NCI-H1105 (cell line): ENCODE measurements around the gene IL3RA.

Source experiments
- DNase-seq: peaks from one replicate; lab custom pipeline; 2025; lab: John Stamatoyannopoulos, UW

IL3RA gene

GRCh38 chrX:1384658-1385252 is 48.2 kb downstream of the IL3RA start:
- DNase-seq: no peak

DNA sequence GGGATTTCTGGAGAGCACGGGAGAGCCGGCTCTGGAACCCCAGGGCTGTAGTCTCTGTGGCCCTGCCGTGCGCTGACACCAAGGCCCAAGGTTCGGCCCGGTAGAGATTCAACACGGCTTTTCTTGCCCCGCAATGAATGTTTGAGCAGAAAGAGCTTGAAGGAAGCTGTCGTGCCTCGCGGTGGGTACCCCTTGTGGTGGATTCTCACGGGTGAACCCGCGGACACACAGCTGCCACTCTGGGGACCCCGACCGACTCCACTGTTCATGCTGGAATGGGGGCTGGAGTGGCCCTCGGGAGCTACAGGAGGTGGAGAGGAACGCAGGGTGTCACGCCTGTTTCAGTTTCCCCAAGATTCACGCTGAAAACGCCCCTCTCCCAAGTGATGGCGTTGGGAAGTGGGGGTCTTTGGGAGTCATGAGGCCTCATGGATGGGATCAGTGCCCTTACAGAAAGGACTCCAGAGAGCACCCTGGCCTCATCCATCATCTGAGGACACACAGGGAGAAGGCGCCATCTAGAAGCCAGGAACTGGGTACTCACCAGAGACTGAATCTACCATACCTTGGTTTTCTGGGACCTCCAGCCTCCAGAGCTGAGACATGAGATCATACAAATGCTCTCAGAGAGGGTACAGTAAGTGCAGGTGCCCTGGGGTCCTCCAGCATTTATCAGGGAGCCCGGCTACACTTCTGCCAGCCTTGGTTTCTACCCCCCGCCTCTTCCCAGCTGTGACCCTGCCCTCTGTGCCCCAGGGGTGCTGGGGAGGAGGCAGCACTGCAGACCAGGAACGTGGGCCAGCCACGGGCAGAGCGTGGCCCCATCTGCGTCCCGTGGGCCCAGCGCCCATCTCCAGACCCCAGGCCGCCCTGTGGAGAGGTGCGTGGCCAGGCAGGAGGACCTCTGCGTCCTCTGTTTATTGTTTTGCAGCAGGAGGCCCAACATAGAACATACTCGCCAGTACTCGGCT is 49.0 kb downstream of the IL3RA start:
- no peak for DNase-seq

DNA sequence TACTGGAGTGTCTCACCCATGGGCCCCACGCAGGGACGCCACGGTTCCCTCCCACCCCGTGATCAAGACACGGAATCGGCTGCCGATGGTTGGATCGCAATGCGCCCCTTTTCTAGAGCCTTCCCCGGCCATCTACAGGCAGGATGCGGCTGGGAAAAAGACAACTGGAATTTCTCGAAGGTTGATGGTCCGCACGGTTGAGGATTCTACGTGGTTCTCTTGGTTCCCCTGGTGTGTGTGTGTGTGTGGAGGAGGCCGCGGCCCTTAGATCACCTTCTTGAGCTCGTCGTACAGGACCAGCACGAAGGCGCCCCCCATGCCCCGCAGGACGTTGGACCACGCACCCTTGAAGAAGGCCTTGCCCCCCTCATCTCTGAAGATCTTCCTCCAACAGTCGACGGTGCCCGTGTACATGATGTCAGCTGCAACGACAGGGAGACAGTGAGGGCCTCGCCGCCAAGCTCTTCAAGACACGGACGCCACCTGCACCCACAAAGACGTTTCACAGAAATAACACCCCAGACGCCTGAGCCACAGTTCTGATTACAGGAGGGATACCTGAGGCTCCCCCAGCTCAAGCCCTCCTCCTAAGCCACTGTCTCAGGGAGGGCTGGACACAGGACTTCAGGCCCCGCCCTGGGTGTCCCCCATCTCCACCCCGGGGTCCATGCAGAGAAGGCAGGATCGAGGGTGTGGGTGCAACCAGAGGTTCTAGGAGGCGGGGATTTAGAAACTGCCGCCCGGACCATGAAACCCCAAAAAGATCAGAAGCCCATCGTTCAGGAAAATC is 49.9 kb downstream of the IL3RA start:
- DNase-seq: no peak

DNA sequence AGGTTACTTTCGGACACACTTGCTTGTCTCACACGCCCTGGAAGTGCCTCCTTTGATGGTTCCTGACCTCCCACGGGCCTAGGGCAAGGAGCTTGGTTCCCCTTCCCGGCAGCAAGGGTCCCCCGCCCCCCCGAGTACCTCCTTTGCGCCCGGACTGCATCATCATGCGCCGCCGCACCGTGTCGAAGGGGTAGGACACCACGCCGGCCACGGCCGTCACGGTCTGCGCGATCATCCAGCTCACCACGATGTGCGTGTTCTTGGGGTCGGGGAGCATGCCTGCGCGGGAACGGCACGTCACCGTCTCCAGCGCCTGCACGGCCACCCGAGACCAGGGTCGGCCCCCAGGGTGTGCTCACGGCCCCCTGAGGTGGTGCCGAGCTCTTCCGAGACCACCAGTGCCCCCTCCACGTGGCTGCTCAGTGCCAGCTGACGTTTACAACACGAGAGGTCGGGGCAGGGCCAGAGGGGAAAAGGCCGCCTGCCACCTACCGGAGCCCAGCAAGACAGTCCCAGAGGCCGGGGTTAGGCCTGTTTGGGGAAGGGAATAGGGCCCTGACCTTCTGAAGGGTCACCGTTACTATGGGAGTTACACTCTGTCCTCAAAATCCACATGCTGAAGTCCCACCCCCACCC is 50.7 kb downstream of the IL3RA start:
- DNase-seq: no peak

DNA sequence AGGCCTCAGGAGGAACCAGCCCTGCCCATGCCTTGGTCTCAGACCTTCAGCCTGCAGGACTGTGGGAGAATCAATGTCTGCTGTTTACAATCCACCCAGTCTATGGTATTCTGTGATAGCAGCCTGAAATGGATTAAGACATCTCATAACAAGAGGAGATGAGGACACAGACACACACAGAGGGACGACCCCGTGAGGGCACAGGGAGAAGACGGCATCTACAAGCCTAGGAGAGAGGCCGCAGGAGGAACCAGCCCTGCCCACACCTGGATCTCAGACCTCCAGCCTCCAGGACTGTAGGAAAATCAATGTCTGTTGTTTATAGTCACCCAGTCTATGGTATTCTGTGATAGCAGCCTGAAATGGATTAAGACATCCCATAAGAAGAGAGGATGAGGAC is 52.1 kb downstream of the IL3RA start:
- no peak for DNase-seq

GRCh38 chrX:1389181-1389992 is 52.8 kb downstream of the IL3RA start:
- DNase-seq: no peak

GRCh38 chrX:1389993-1390285 is 53.4 kb downstream of the IL3RA start:
- DNase-seq: no peak

GRCh38 chrX:1390621-1391369 is 54.2 kb downstream of the IL3RA start:
- no peak for DNase-seq

DNA sequence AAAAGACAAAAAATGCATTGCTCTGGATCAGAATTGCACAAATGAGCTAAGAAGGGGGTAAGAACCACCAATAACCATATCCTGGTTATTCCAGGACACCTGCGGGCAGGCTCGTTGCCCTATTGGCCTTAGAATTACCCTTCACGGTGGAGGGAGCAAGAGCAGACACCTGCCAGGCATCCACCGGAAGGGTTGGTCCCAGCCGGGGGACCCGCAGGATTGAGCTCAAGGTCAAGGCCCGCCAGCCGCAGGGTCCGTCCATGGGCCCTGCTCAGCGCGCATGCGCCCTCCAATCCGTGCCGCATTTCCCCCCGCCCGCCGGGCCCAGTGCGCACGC is 54.8 kb downstream of the IL3RA start:
- DNase-seq: no peak

DNA sequence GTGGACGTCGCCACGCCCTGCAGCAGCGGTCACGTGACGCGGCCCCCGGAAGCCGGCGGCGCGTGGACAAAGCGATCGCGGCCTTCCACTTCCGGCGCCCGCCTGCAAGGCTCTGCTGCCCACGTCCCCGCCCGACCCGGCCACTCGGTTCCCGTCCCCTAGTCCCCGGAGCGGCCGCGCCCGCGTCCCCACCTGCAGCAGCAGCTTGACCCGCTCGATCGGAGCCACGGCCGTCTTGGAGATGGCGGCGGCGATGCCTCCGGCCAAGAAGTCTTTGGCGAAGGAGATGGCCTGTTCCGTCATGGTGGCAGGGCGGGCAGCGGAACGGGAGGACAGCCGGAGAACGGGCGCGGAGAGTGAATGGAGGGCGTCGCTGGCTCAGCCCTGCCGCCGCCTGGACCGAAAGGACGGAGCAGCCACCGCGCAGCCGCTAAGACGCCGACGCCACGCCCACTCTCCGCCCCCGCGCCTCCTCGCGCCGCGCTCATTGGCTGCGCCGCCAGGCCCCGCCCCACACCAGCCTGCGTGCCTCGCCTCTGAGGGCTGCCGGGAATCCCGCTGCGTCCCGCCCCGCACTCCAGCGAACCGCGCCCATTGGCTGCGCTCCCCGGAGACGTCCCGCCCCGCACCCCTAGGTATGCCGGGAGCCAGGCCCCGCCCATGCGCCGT is 55.3 kb downstream of the IL3RA start, which contains the start of gene SLC25A6:
TSS of gene SLC25A6 (minus strand) at position 407 of the 669 bp plus-strand sequence. CDS start at position 303, 104 bp downstream.
- no peak for DNase-seq

DNA sequence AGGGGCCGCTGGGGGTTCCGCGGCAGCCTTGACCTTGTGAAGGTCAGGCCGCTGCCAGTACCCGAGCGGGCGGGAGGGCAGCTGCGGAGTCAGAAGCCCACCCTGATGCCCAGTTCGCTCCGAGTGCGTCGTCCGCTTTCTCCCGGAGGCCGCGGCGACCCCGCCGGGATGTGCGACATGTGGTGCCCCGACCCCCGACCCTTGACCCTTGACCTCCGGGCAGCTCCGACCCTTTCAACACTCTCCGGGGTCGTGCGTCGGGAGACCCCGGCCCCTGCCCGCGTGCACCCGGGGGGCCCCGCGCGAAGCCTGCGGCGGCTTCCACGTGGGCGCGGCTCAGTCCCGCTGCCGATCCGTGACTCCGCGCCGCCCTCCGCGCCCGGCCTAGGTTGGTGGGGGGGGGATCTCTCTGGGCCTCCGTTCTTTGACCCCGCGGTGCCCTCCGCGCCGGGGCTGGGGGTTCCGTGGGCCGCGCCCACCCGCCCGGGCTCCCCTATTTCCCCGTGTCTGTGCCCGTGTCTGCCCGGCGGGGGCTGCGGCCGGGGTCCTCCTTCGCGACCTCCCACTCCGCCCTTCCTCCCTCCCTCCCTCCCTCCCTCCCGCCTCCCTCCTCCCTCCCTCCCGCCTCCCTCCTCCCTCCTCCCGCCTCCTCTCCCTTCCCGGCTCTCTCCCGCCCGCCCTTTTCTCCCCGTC is 55.9 kb downstream of the IL3RA start:
- DNase-seq: no peak

DNA sequence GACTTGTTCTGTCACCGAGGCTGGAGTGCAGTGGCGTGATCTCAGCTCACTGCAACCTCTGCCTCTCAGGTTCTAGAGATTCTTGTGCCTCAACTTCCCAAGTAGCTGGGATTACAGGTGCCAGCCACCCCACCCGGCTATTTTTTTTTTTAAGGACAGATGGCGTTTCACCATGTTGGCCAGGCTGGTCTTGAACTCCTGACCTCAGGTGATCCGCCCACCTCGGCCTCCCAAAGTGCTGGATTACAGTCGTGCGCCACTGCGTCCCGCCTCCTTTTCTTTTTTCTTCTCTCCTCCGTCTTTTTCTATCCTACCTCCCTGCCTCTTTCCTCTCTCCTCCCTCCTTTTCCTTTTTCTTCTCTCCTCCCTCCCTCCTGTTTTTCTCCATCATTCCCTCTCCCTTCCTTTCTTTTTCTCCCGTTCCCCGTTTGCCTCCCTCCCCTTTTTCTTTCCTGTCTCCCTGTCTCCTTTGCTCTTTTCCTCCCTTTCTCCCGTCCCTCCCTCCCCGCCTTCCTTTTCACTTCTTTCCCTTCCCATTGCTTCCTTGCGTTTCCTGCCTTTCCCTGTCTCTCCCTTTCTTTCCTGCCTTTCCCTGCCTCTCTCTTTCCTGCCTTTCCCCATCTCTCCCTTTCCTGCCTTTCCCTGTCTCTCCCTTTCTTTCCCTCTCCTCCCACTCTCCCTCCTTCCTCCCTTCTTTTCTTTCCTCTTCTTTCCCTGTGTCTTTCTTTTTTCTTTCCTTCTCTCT is 57.5 kb downstream of the IL3RA start:
- DNase-seq: no peak

DNA sequence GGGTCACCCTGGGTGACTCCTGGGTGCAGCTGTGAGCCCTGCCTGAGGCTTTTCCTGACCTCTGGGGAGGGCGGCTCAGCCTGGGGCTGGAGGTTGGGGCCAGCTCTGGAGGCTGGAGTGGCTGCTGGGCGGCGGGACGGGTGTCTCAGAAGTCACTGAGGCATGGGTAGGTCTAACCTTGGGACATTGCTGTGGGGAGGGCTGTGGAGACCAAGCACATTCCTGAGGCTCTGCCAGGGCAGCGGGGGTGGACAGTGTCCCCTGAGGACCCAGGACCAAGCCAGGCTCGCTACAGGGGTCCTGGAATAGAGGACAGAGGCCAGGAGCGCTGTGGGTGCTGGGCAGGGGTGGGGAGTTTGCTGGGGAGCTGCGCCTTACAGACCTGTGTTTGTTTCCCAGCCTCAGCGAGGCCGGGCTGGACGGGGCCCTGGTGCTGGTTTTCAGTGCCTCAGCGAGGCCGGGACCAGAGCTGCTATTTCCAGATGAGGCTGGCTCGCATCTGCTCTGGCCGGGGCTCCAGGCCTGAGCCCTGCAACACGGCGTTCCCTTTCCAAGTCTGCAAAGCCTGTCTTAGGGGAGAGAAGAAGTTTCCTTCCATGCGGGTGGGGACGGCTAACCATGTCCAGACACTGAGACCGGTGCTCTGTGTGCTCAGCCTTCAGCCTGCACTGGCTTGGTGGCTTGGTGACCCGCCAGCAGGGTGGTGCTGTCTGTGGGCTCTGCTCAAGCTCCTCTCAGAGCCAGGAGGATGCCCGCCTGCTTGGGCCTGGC is 58.3 kb downstream of the IL3RA start:
- no peak for DNase-seq

- DNase-seq: no peak
Measured at GRCh38 chrX:1395646-1396216, 59.1 kb downstream of the IL3RA start.

GRCh38 chrX:1397001-1397400 is 60.4 kb downstream of the IL3RA start:
- DNase-seq: no peak

DNA sequence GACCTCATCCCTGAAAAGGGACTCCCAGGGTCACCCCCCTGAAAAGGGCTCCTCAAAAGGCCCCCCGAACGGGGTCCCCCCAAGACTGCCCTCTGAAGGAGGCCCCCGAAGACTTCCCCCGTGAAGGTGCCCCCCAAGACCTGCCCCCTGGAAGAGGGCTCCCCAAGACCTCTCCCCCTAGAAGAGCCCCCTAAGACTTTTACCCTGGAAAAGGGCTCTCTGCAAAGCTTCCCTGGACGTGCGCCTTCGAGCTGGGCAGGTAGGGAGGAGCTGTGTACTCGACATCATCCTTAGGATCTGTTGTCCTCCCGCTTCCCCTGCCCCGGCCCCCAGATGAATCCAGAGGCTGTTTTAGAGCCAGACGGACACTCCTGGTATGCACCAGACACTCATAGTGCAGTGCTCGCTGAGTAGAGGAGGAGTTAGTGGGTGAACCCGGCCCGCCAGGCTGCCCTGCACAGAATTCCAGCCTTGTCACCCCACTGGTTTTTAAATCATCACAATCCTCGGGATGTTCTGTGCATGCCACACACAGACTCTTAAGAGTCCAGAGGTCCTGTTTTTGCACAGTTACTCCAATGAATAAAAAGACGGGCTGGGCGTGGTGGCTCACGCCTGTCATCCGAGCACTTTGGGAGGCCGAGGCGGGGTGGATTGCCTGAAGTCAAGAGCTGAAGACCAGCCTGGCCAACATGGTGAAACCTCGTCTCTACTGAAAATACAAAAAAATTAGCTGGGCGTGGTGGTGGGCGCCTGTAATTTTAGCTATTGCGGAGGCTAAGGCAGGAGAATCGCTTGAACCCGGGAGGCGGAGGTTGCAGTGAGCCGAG is 61.1 kb downstream of the IL3RA start:
- no peak for DNase-seq
